Measurements from ENCODE around the gene ZBED4.

ZBED4 gene

GRCh38 chr22:49915610-49916009, 62.0 kb downstream of the ZBED4 start:
- FAIRE-seq (no peak), DNase-seq (ENCODE audit: insufficient read length, low spot score) (no peak)
- TF ChIP-seq POLR2A (IDR thresholded peaks at IDR 0.05; ENCODE audit: low read depth, low read length), result no peak

- DNase-seq (ENCODE audit: insufficient read length, low spot score) (no peak), FAIRE-seq (no peak)
- TF ChIP-seq POLR2A (IDR thresholded peaks at IDR 0.05; ENCODE audit: low read depth, low read length), result no peak
Measured at GRCh38 chr22:49916831-49917230, 63.2 kb downstream of the ZBED4 start.

- TF ChIP-seq POLR2A (IDR thresholded peaks at IDR 0.05; ENCODE audit: low read depth, low read length), result peak; percentile 86
- DNase-seq (ENCODE audit: insufficient read length, low spot score), result peak; percentile 93
- FAIRE-seq, result no peak
Measured at GRCh38 chr22:49917974-49918910, 64.6 kb downstream of the ZBED4 start, which contains the start of the genes ALG12 and CRELD2. TSS of gene ALG12 (minus strand) at chr22:49918438. CDS start at chr22:49913765, 4,673 bp downstream. TSS of gene CRELD2 (plus strand) at chr22:49918634. CDS start at chr22:49918770, 136 bp downstream.

GRCh38 chr22:49918911-49919881, 65.6 kb downstream of the ZBED4 start:
- DNase-seq (ENCODE audit: insufficient read length, low spot score), result no peak
- no peak for FAIRE-seq
- no peak for TF ChIP-seq POLR2A (IDR thresholded peaks at IDR 0.05; ENCODE audit: low read depth, low read length)

- FAIRE-seq (no peak), DNase-seq (ENCODE audit: insufficient read length, low spot score) (no peak)
- TF ChIP-seq POLR2A (IDR thresholded peaks at IDR 0.05; ENCODE audit: low read depth, low read length), result no peak
Measured at GRCh38 chr22:49920859-49921258, 67.2 kb downstream of the ZBED4 start.

GRCh38 chr22:49921508-49922278, 68.0 kb downstream of the ZBED4 start:
- no peak for DNase-seq (ENCODE audit: insufficient read length, low spot score)
- no peak for TF ChIP-seq POLR2A (IDR thresholded peaks at IDR 0.05; ENCODE audit: low read depth, low read length)
- no peak for FAIRE-seq

- no peak for TF ChIP-seq POLR2A (IDR thresholded peaks at IDR 0.05; ENCODE audit: low read depth, low read length)
- no peak for FAIRE-seq
- no peak for DNase-seq (ENCODE audit: insufficient read length, low spot score)
Measured at GRCh38 chr22:49922484-49922883, 68.8 kb downstream of the ZBED4 start.

- FAIRE-seq (no peak), DNase-seq (ENCODE audit: insufficient read length, low spot score) (no peak)
- TF ChIP-seq POLR2A (IDR thresholded peaks at IDR 0.05; ENCODE audit: low read depth, low read length), result no peak
Measured at GRCh38 chr22:49922926-49923325, 69.3 kb downstream of the ZBED4 start.

- DNase-seq (ENCODE audit: insufficient read length, low spot score), result no peak
- TF ChIP-seq POLR2A (IDR thresholded peaks at IDR 0.05; ENCODE audit: low read depth, low read length), result no peak
- no peak for FAIRE-seq
Measured at GRCh38 chr22:49923445-49923844, 69.8 kb downstream of the ZBED4 start.

GRCh38 chr22:49924113-49924833, 70.6 kb downstream of the ZBED4 start:
- DNase-seq (ENCODE audit: insufficient read length, low spot score), result no peak
- FAIRE-seq, result no peak
- TF ChIP-seq POLR2A (IDR thresholded peaks at IDR 0.05; ENCODE audit: low read depth, low read length), result no peak

- TF ChIP-seq POLR2A (IDR thresholded peaks at IDR 0.05; ENCODE audit: low read depth, low read length), result no peak
- DNase-seq (ENCODE audit: insufficient read length, low spot score) (no peak), FAIRE-seq (no peak)
Measured at GRCh38 chr22:49925525-49926128, 72.0 kb downstream of the ZBED4 start.

GRCh38 chr22:49926916-49927315, 73.3 kb downstream of the ZBED4 start:
- no peak for TF ChIP-seq POLR2A (IDR thresholded peaks at IDR 0.05; ENCODE audit: low read depth, low read length)
- DNase-seq (ENCODE audit: insufficient read length, low spot score) (no peak), FAIRE-seq (no peak)
